ENCODE measurements around the gene SLC7A8.

- TF ChIP-seq CTCF (IDR thresholded peaks at IDR 0.05): no peak
- TF ChIP-seq POLR2A (IDR thresholded peaks at IDR 0.05): no peak
These were observed 12.1 kb downstream of the SLC7A8 start for GRCh38 chr14:23171222-23171975.

All from testis (tissue), 2 donors.